Camera-type eye (tissue), 1 donor: ENCODE data around the gene GLT8D2. TPM values are rescaled to one million over a fixed set of nuclear protein-coding genes. Genes with fewer than 3 reads are reported as not detected.

Source experiments
- total RNA-seq: library from RNA; depleted of rRNA; stranded (reverse); fragments of >200 nt; gene quantifications from one replicate; pipeline ENCODE4 v1.2.3, GENCODE V29; 2014

Gene GLT8D2, protein sequence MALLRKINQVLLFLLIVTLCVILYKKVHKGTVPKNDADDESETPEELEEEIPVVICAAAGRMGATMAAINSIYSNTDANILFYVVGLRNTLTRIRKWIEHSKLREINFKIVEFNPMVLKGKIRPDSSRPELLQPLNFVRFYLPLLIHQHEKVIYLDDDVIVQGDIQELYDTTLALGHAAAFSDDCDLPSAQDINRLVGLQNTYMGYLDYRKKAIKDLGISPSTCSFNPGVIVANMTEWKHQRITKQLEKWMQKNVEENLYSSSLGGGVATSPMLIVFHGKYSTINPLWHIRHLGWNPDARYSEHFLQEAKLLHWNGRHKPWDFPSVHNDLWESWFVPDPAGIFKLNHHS
- total RNA-seq: 57.2 TPM

DNA sequence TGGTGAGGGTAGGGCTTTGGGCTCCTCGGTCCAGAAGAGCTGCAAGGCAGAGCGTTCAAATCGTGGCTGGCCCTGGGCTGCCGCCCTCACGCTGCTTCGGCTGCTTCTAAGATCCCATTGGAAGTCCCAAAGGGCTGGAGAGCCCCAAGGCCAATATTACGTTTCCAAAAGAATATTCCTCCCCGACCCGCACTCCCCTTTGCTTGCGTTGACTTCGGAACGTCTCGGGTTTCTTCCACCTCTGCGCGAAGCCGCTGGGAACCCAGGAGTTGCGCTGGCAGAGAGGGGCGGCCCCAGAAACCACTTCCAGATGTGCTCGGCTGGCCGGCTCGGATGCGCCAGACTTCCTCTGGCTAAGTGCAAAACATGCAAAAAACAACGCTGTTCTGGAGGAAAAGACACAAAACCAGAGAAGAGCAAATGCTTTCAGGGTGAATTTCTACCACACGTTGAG is at the start of gene GLT8D2:
TSS of gene GLT8D2 (minus strand) at position 285 of the 454 bp plus-strand sequence. CDS start 30,539 bp downstream, outside the sequence.

DNA sequence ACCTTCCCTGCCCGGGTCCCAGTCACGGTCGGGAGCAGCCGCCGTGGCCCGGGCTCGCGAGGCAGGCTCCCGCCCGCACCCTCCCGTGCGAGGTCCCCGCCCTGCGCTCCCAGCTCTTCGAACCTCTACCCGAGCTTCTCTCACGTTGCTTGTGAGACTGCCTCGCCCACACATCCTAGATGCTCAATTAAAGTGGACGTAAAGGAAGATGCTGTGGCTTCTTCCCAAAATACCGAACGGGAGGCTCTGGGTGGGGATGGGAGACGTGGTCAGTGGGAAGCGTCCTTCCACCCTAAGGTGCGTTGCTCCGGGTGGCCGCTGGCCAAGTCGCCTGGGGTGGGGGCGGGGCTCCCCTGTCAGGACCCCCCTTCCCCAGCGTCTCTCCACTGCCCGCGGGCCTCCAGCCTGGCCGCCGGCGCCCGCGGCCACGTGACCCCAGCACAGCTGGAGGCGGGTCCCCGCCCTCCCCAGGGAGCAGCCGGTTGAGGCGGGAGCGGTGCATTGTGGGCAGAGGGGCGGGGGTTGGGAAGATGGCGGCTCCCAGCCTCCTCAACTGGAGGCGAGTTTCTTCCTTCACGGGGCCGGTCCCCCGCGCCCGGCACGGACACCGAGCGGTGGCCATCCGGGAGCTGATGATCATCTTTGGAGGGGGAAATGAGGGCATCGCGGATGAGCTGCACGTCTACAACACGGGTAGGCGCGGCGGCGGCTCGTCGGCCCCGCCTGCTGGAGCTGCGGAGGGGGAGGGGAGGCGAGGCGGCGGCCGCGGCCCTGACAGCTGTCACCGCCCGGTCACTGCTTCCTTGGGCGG is 14.2 kb upstream of the GLT8D2 start, which contains the start of gene HCFC2:
TSS of gene HCFC2 (plus strand) at position 501 of the 811 bp plus-strand sequence. CDS start at position 531, 30 bp downstream.

DNA sequence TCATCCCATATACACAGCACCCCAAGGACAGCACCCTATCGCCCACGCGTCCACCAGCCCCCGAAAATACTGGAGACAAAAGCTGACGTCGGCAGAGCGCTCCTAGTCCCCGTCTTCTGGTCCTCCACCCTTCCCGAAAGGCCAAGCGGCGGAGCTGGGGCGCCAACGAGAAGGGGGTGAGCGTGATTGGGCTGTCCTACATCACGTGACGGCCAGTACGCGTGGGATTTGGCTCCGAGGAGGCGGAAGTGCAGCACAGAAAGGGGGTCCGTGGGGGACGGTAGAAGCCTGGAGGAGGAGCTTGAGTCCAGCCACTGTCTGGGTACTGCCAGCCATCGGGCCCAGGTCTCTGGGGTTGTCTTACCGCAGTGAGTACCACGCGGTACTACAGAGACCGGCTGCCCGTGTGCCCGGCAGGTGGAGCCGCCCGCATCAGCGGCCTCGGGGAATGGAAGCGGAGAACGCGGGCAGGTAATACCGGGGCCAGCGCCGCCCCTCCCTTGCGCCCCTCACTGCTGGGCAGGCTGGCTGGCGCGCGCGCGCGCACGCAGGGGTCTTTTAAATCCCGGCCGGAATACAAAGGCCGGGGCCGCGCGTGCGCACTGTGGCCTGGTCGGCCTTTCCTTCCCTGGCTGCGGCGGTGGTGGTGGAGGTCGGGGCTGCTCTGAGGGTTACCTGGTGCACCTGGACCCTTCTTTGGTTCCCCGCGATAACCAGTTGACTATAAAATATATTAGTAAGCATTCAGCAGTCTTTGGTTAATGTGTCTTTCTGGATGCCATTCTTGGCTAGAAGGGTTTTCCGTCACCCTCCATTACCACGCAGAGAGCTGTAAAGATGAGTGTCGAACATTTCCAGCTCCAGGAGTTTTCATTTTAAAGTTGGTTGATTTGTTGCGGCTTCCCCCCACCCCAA is 84.1 kb downstream of the GLT8D2 start, which contains the start of gene TDG:
TSS of gene TDG (plus strand) at position 283 of the 915 bp plus-strand sequence. CDS start at position 449, 166 bp downstream.

Other genes starting within 250 kb of the GLT8D2 start
- gene NT5DC3, start 209.0 kb downstream of the GLT8D2 start, total RNA-seq: 6.9 TPM
- 391 TPM for gene HSP90B1, start 119.8 kb downstream of the GLT8D2 start, total RNA-seq
- gene TDG, start 84.3 kb downstream of the GLT8D2 start, total RNA-seq: 57.5 TPM
- gene HCFC2, start 14.3 kb upstream of the GLT8D2 start, total RNA-seq: 58.9 TPM
- gene NFYB, start 88.0 kb upstream of the GLT8D2 start, total RNA-seq: 51.7 TPM
- gene TXNRD1, start 165.6 kb upstream of the GLT8D2 start, total RNA-seq: 66.8 TPM